H1 (cell line): ENCODE data around the gene LMNA. TPM values are rescaled to one million over a fixed set of nuclear protein-coding genes. Genes with fewer than 3 reads are reported as not detected.
A peak's percentile ranks its signal among the peaks of the same experiment; 100 is the strongest.

Experiments used
- CTCF ChIA-PET: fragments of 300-600 bp; sonication (Branson Sonifier 250); formaldehyde crosslinking; loops from one replicate; lab custom pipeline; 2021; ENCODE audit not compliant: partially characterized antibody; lab: Charles Lee
- POLR2A ChIA-PET: fragments of 300-600 bp; sonication (Branson Sonifier 250); formaldehyde crosslinking; loops from one replicate; lab custom pipeline; 2021; ENCODE audit warnings: inconsistent platforms; ENCODE audit not compliant: partially characterized antibody; lab: Charles Lee
- DNase-seq, 2 experiments: peaks; one replicate each; pipeline versions ENCODE4 v3.0.0 to v3.0.0-alpha.2; 2010 to 2022; ENCODE audit warnings: low spot score in 2 of 2, low read depth in 1 of 2, mixed read lengths in 1 of 2
- FAIRE-seq: peaks from 2 replicates; lab custom pipeline; 2011; peaks lifted over from hg19 to GRCh38; lab: Jason Lieb, UNC
- H2AFZ ChIP-seq: 2 replicates; pipeline ENCODE4 v1.8.1; 2012; ENCODE audit warnings: low read length, inconsistent platforms
- H2AK5ac ChIP-seq: 2 replicates; pipeline ENCODE4 v1.6.1; 2013; ENCODE audit warnings: low read depth, low read length
- H2BK120ac ChIP-seq: replicated peaks from 2 replicates; pipeline ENCODE3; 2013; ENCODE audit warnings: low read depth, low read length, inconsistent platforms
- H2BK12ac ChIP-seq: 2 replicates; pipeline ENCODE4 v1.6.1; 2013; ENCODE audit warnings: low read depth, low read length
- H2BK15ac ChIP-seq: 2 replicates; pipeline ENCODE4 v1.6.1; 2013; ENCODE audit warnings: low read length
- H2BK20ac ChIP-seq: 2 replicates; pipeline ENCODE4 v1.6.1; 2013; ENCODE audit warnings: low read length
- H2BK5ac ChIP-seq: 2 replicates; pipeline ENCODE4 v1.6.1; 2013; ENCODE audit warnings: low read depth, low read length
- H3K14ac ChIP-seq: 2 replicates; pipeline ENCODE4 v1.6.1; 2013; ENCODE audit warnings: inconsistent platforms; ENCODE audit not compliant: insufficient read length
- H3K18ac ChIP-seq: 2 replicates; pipeline ENCODE4 v1.6.1; 2013; ENCODE audit warnings: low read length; ENCODE audit errors: extremely low read depth
- H3K23ac ChIP-seq: 2 replicates; pipeline ENCODE4 v1.6.1; 2013; ENCODE audit warnings: inconsistent platforms; ENCODE audit not compliant: insufficient read length
- H3K23me2 ChIP-seq: 2 replicates; pipeline ENCODE4 v1.6.1; 2013; ENCODE audit warnings: low read depth, low read length
- H3K27ac ChIP-seq: 2 replicates; pipeline ENCODE4 v1.6.1; 2011; ENCODE audit warnings: low read depth, low read length, inconsistent platforms
- H3K27me3 ChIP-seq, 4 experiments: replicated peaks in 1 of 4; 1 replicate in 1 of 4; 2 replicates in 3 of 4; pipeline versions ENCODE4 v1.6.1 to v1.8.1; 2011 to 2013; ENCODE audit warnings: low read length in 3 of 4, mild to moderate bottlenecking in 3 of 4, inconsistent platforms in 2 of 4, mixed read lengths in 2 of 4, moderate library complexity in 1 of 4; ENCODE audit not compliant: control insufficient read depth in 3 of 4, insufficient read depth in 3 of 4; ENCODE audit errors: extremely low read depth in 1 of 4
- H3K36me3 ChIP-seq, 4 experiments: 2 replicates each; pipeline versions ENCODE4 v1.6.1 to v1.8.1; 2011 to 2013; ENCODE audit warnings: mild to moderate bottlenecking in 4 of 4, low read length in 3 of 4, moderate library complexity in 2 of 4, control low read depth in 1 of 4, inconsistent platforms in 1 of 4; ENCODE audit not compliant: insufficient read depth in 4 of 4, control insufficient read depth in 2 of 4
- H3K4ac ChIP-seq: replicated peaks from 2 replicates; pipeline ENCODE3; 2013; ENCODE audit warnings: low read length, low read depth, mixed read lengths, inconsistent platforms; ENCODE audit not compliant: insufficient read length
- H3K4me1 ChIP-seq, 4 experiments: replicated peaks in 1 of 4; 1 replicate in 1 of 4; 2 replicates in 3 of 4; pipeline versions ENCODE4 v1.6.1 to v1.8.1; 2011 to 2013; ENCODE audit warnings: low read length in 3 of 4, inconsistent platforms in 2 of 4, mixed read lengths in 1 of 4; ENCODE audit not compliant: insufficient read depth in 4 of 4, control insufficient read depth in 3 of 4
- H3K4me2 ChIP-seq, 2 experiments: 2 replicates each; pipeline versions ENCODE4 v1.6.1 to v1.8.1; 2011 to 2013; ENCODE audit warnings: low read depth in 2 of 2, low read length in 2 of 2, control low read depth in 1 of 2, inconsistent platforms in 1 of 2, mild to moderate bottlenecking in 1 of 2; ENCODE audit not compliant: insufficient read depth in 1 of 2
- H3K4me3 ChIP-seq, 4 experiments: fragments of 200-600, 300-600 bp in 1 of 4; sonication (generic), shearing (Covaris generic), sonication (Bioruptor Twin) in 1 of 4; 2 replicates each; pipeline versions ENCODE4 v1.5.1 to v1.8.1; 2011 to 2016; ENCODE audit warnings: low read length in 4 of 4, low read depth in 3 of 4, control low read depth in 2 of 4, inconsistent platforms in 2 of 4, mild to moderate bottlenecking in 2 of 4, mixed read lengths in 1 of 4, moderate library complexity in 1 of 4; ENCODE audit not compliant: insufficient read depth in 2 of 4; ENCODE audit errors: extremely low read depth in 1 of 4
- H3K56ac ChIP-seq: replicated peaks from 2 replicates; pipeline ENCODE3; 2013; ENCODE audit warnings: low read depth, mild to moderate bottlenecking, mixed read lengths, low read length, inconsistent platforms; ENCODE audit not compliant: insufficient read length
- H3K79me1 ChIP-seq: 2 replicates; pipeline ENCODE4 v1.6.1; 2013; ENCODE audit warnings: low read depth, low read length, control low read depth
- H3K79me2 ChIP-seq, 2 experiments: 2 replicates each; pipeline versions ENCODE4 v1.6.1 to v1.8.1; 2012 to 2013; ENCODE audit warnings: low read length in 2 of 2, mild to moderate bottlenecking in 2 of 2, inconsistent platforms in 1 of 2; ENCODE audit not compliant: insufficient read depth in 2 of 2, control insufficient read depth in 1 of 2
- H3K9ac ChIP-seq, 4 experiments: replicated peaks in 1 of 4; 1 replicate in 1 of 4; 2 replicates in 3 of 4; pipeline versions ENCODE4 v1.6.1 to v1.8.1; 2011 to 2013; ENCODE audit warnings: low read depth in 3 of 4, low read length in 3 of 4, control low read depth in 2 of 4, mild to moderate bottlenecking in 2 of 4, moderate library complexity in 2 of 4, inconsistent platforms in 1 of 4; ENCODE audit errors: extremely low read depth in 1 of 4
- H3K9me3 ChIP-seq, 2 experiments: 2 replicates each; pipeline versions ENCODE4 v1.6.1 to v1.8.1; 2012 to 2013; ENCODE audit warnings: mild to moderate bottlenecking in 2 of 2, moderate library complexity in 2 of 2, control low read depth in 1 of 2, inconsistent platforms in 1 of 2, low read depth in 1 of 2, low read length in 1 of 2, mixed read lengths in 1 of 2; ENCODE audit not compliant: insufficient read depth in 2 of 2
- H4K20me1 ChIP-seq, 2 experiments: replicated peaks in 1 of 2; 2 replicates each; pipeline versions ENCODE3 to v1.8.1; 2011 to 2013; ENCODE audit warnings: inconsistent platforms in 2 of 2, low read length in 2 of 2, mild to moderate bottlenecking in 1 of 2; ENCODE audit not compliant: insufficient read depth in 2 of 2, control insufficient read depth in 1 of 2
- H4K5ac ChIP-seq: 2 replicates; pipeline ENCODE4 v1.6.1; 2013; ENCODE audit warnings: low read length, low read depth, mixed read lengths, inconsistent platforms; ENCODE audit not compliant: insufficient read length
- H4K8ac ChIP-seq: 2 replicates; pipeline ENCODE4 v1.8.0; 2013; ENCODE audit warnings: mild to moderate bottlenecking, moderate library complexity, low read length, inconsistent platforms; ENCODE audit not compliant: insufficient read depth; ENCODE audit errors: extremely low read depth
- H4K91ac ChIP-seq: replicated peaks from 2 replicates; pipeline ENCODE3; 2013; ENCODE audit warnings: low read length, mixed read lengths, inconsistent platforms; ENCODE audit not compliant: insufficient read length
- JUN ChIP-seq: IDR thresholded peaks from 2 replicates; pipeline ENCODE4 v1.6.1; 2011; ENCODE audit warnings: low read depth, mild to moderate bottlenecking, improper control_type of control experiment, low read length
- POU5F1 ChIP-seq: IDR thresholded peaks from 2 replicates; pipeline ENCODE4 v1.6.1; 2011; ENCODE audit warnings: low read depth, mild to moderate bottlenecking, low read length, moderate library complexity
- RNF2 ChIP-seq: fragments of 200-900, 300-1000 bp; sonication (generic); IDR thresholded peaks from 2 replicates; pipeline ENCODE4 v1.7.1; 2016; ENCODE audit warnings: borderline replicate concordance, low read depth, mild to moderate bottlenecking, antibody characterized with exemption, low read length; ENCODE audit not compliant: poor library complexity, severe bottlenecking; ENCODE audit errors: missing control alignments
- SP1 ChIP-seq: IDR thresholded peaks from 2 replicates; pipeline ENCODE4 v1.6.1; 2011; ENCODE audit warnings: low read depth, low read length
- TAF1 ChIP-seq: IDR thresholded peaks from 2 replicates; pipeline ENCODE4 v1.6.1; 2011; ENCODE audit warnings: mild to moderate bottlenecking, low read depth, low read length
- WGBS, 2 experiments: shearing (Covaris generic) in 1 of 2; methylation state at CpG; one replicate each; pipeline versions ENCODE4 v1.1.6 to v1.1.7; 2013 to 2015; ENCODE audit warnings: low lambda C conversion rate in 2 of 2, mixed read lengths in 2 of 2, inconsistent platforms in 1 of 2, low coverage in 1 of 2, missing lambda C conversion rate in 1 of 2; ENCODE audit not compliant: insufficient replicate concordance in 2 of 2, insufficient coverage in 1 of 2, insufficient read length in 1 of 2; ENCODE audit errors: extremely low coverage in 1 of 2, missing lambda C conversion rate in 1 of 2; 5-methylcytosine and 5-hydroxymethylcytosine counted together
- polyA plus RNA-seq, 7 experiments: library from polyadenylated mRNA; depleted of rRNA in 3 of 7; stranded (reverse) in 5 of 7; unstranded in 2 of 7; fragments of >200 nt in 5 of 7; fragments of 200-250 nt in 2 of 7; gene quantifications; 1 replicate in 5 of 7; 2 replicates in 1 of 7; 4 replicates in 1 of 7; pipeline versions ENCODE4 v1.2.1 to v1.2.3, GENCODE V29; 2011 to 2013; ENCODE audit warnings: missing spikeins in 2 of 7, mixed read lengths in 2 of 7
- total RNA-seq: library from RNA; stranded (reverse); fragmentation: NEBNext Ultra II Directional; extraction: Animal tissue kit (Norgen Biotek cat#: 25700); gene quantifications from 2 replicates; pipeline ENCODE4 v1.2.1, GENCODE V29; 2021

Gene LMNA
- total and polyA plus RNA-seq, 2 of the 8 experiments (the other 6 are each of a cell fraction or from before 2014, with no cell fraction given), result 25.8 to 46.8 TPM

- H3K4me3 ChIP-seq, result no peak overlapping the region
- H3K36me3 ChIP-seq, result peaks cover 10 to 30% (median 23%) of the 10 kb centered on the region in 4 experiments; a peak in 6 of 8 replicates
- no peaks in the 10 kb centered on the region for H4K20me1 ChIP-seq
- H2BK12ac ChIP-seq, result no peak overlapping the region
- H3K4ac ChIP-seq, result no peak overlapping the region
- H3K56ac ChIP-seq, result no peak overlapping the region
- no peaks in the 10 kb centered on the region for H3K23me2 ChIP-seq
- no peak overlapping the region for H4K5ac ChIP-seq
- H2BK15ac ChIP-seq, result no peak overlapping the region
- no peaks in the 10 kb centered on the region for H3K9me3 ChIP-seq
- POLR2A ChIA-PET, result interaction anchor here (0.9 to 28.0 kb wide), 5 partner anchors 9 to 107 kb away, joined by 3 to 763 read pairs (median 3); partner anchors contain the start of genes BGLAP and MEX3A
- no peak overlapping the region for H4K91ac ChIP-seq
- no peak overlapping the region for H3K9ac ChIP-seq
- H4K8ac ChIP-seq, result no peak overlapping the region
- FAIRE-seq (no peak), DNase-seq (no peak)
- 94% methylated on average over 16 of the region's 18 CpGs; no CpG with 5 or more reads in 1 of the 2 experiments for WGBS, 2 experiments
- no peak overlapping the region for H2AK5ac ChIP-seq
- 0 out of 2 replicates have a peak overlapping the region, but pooled peaks have one; percentile 44 for H2BK5ac ChIP-seq
- no peak overlapping the region for H3K18ac ChIP-seq
- no peak overlapping the region for H2BK20ac ChIP-seq
- no peak overlapping the region for H2AFZ ChIP-seq
- no peak overlapping the region for H3K4me2 ChIP-seq
- no peak overlapping the region for H3K23ac ChIP-seq
- H3K79me2 ChIP-seq, result no peaks in the 10 kb centered on the region
- H2BK120ac ChIP-seq, result no peak overlapping the region
- H3K14ac ChIP-seq, result no peak overlapping the region
- H3K4me1 ChIP-seq, result peaks cover under 1 to 2% (median 2%) of the 10 kb centered on the region in 4 experiments
- H3K27ac ChIP-seq, result no peak overlapping the region
- CTCF ChIA-PET, result interaction anchor here (0.6 to 42.4 kb wide), 13 partner anchors 5 to 145 kb away, joined by 3 to 1994 read pairs (median 4); partner anchors contain the start of genes BGLAP, MEX3A and PAQR6
- no peaks in the 10 kb centered on the region for H3K79me1 ChIP-seq
- H3K27me3 ChIP-seq, result no peaks in the 10 kb centered on the region
- TF ChIP-seq RNF2 (no peak), JUN (no peak), POU5F1 (no peak), SP1 (no peak; the same call in 1 of the 2 replicates), TAF1 (no peak)
These were observed 20.4 kb downstream of the LMNA start for GRCh38 chr1:156134716-156135435.
